Keratinocyte (primary cell): ENCODE measurements around the gene RET. TPM values are rescaled to one million over a fixed set of nuclear protein-coding genes. Genes with fewer than 3 reads are reported as not detected.

Experiments
- DNase-seq: peaks from one replicate; pipeline ENCODE4 v3.0.0-alpha.2; 2011; ENCODE audit warnings: low read depth, missing footprints, low spot score
- FAIRE-seq: peaks from 2 replicates; lab custom pipeline; 2011; peaks lifted over from hg19 to GRCh38; lab: Jason Lieb, UNC
- H2AFZ ChIP-seq: 2 replicates; pipeline ENCODE4 v1.6.0; 2012; ENCODE audit warnings: low read length, control low read depth, inconsistent platforms; ENCODE audit not compliant: control insufficient read depth
- H3K27ac ChIP-seq: 2 replicates; pipeline ENCODE4 v1.5.1; 2011; ENCODE audit warnings: low read length; ENCODE audit not compliant: control insufficient read depth, insufficient read depth
- H3K27me3 ChIP-seq: 3 replicates; pipeline ENCODE4 v1.6.0; 2011; ENCODE audit warnings: low read length; ENCODE audit not compliant: control insufficient read depth, insufficient read depth; ENCODE audit errors: extremely low read depth
- H3K36me3 ChIP-seq, 2 experiments: 2 replicates in 1 of 2; 3 replicates in 1 of 2; pipeline ENCODE4 v1.5.1; 2011; ENCODE audit warnings: low read length in 2 of 2, mild to moderate bottlenecking in 1 of 2; ENCODE audit not compliant: control insufficient read depth in 2 of 2, insufficient read depth in 2 of 2; ENCODE audit errors: extremely low read depth in 1 of 2
- H3K4me1 ChIP-seq: 3 replicates; pipeline ENCODE4 v1.5.1; 2011; ENCODE audit warnings: low read length; ENCODE audit not compliant: control insufficient read depth, insufficient read depth; ENCODE audit errors: extremely low read depth
- H3K4me2 ChIP-seq: 3 replicates; pipeline ENCODE4 v1.6.0; 2011; ENCODE audit warnings: low read depth, low read length; ENCODE audit not compliant: control insufficient read depth, insufficient read depth; ENCODE audit errors: extremely low read depth
- H3K4me3 ChIP-seq, 3 experiments: fragments of 200-600 bp in 1 of 3; sonication (generic) in 1 of 3; 2 replicates in 2 of 3; 3 replicates in 1 of 3; pipeline ENCODE4 v1.5.1; 2011 to 2016; ENCODE audit warnings: low read length in 3 of 3, mild to moderate bottlenecking in 3 of 3, control low read depth in 2 of 3, inconsistent platforms in 1 of 3, low read depth in 1 of 3, mixed read lengths in 1 of 3, mixed run types in 1 of 3, moderate library complexity in 1 of 3; ENCODE audit not compliant: control insufficient read depth in 2 of 3, insufficient read depth in 2 of 3; ENCODE audit errors: extremely low read depth in 1 of 3
- H3K79me2 ChIP-seq: 2 replicates; pipeline ENCODE4 v1.6.0; 2012; ENCODE audit warnings: low read length; ENCODE audit not compliant: control insufficient read depth, insufficient read depth
- H3K9ac ChIP-seq: 3 replicates; pipeline ENCODE4 v1.6.0; 2011; ENCODE audit warnings: low read length; ENCODE audit not compliant: control insufficient read depth, insufficient read depth; ENCODE audit errors: extremely low read depth
- H3K9me1 ChIP-seq: 3 replicates; pipeline ENCODE4 v1.6.0; 2011; ENCODE audit warnings: low read length; ENCODE audit not compliant: control insufficient read depth, insufficient read depth; ENCODE audit errors: extremely low read depth
- H3K9me3 ChIP-seq: 2 replicates; pipeline ENCODE4 v1.5.1; 2012; ENCODE audit warnings: low read depth, low read length; ENCODE audit not compliant: control insufficient read depth
- H4K20me1 ChIP-seq: 3 replicates; pipeline ENCODE4 v1.6.0; 2011; ENCODE audit warnings: low read length; ENCODE audit not compliant: control insufficient read depth, insufficient read depth; ENCODE audit errors: extremely low read depth
- CTCF ChIP-seq, 3 experiments: IDR thresholded peaks in 1 of 3; conservative IDR thresholded peaks in 1 of 3; optimal IDR thresholded peaks in 1 of 3; 2 replicates in 2 of 3; 3 replicates in 1 of 3; pipeline versions ENCODE3 to v1.5.1; 2011; ENCODE audit warnings: low read length in 3 of 3, mild to moderate bottlenecking in 3 of 3, moderate library complexity in 2 of 3, control low read depth in 1 of 3, inconsistent platforms in 1 of 3; ENCODE audit not compliant: insufficient read depth in 2 of 3; ENCODE audit errors: extremely low read depth in 1 of 3
- EZH2 ChIP-seq: IDR thresholded peaks from one replicate; pipeline ENCODE4 v1.6.1; 2012; ENCODE audit warnings: inconsistent platforms, mild to moderate bottlenecking, low read length, moderate library complexity
- dilution Hi-C: fragments of 300-500 bp; cut with MboI; formaldehyde crosslinking; loops from one replicate; pipeline ENCODE4 v1.7.0; 2020; ENCODE audit warnings: low sequenced_read_pairs; ENCODE audit not compliant: extremely low pct_ligation_motif_present
- polyA plus RNA-seq, 5 experiments: library from polyadenylated mRNA; depleted of rRNA in 3 of 5; stranded (reverse) in 3 of 5; stranded (forward) in 1 of 5; unstranded in 1 of 5; fragments of >200 nt; gene quantifications; 1 replicate in 1 of 5; 2 replicates in 3 of 5; 3 replicates in 1 of 5; pipeline versions ENCODE4 v1.2.1 to v1.2.3, GENCODE V29; 2011 to 2012; ENCODE audit warnings: missing spikeins in 2 of 5, low read depth in 1 of 5, low replicate concordance in 1 of 5

RET gene
- polyA plus RNA-seq, 1 donor (not counting 4 experiments of a cell fraction or from before 2014, with no cell fraction given) = 0.21 TPM

GRCh38 chr10:43069579-43069978 is 7.3 kb upstream of the RET start:
- H3K27me3 ChIP-seq = peaks cover 3% of the 10 kb centered on the region
- no peak for DNase-seq
- FAIRE-seq = no peak
- no peaks in the 10 kb centered on the region for H3K9me3 ChIP-seq
- H3K27ac ChIP-seq = no peak overlapping the region
- dilution Hi-C loops = no loop called here
- H3K4me2 ChIP-seq = no peak overlapping the region
- H2AFZ ChIP-seq = no peak overlapping the region
- H3K4me1 ChIP-seq = no peaks in the 10 kb centered on the region
- H3K9me1 ChIP-seq = no peaks in the 10 kb centered on the region
- no peak overlapping the region for H3K9ac ChIP-seq
- no peak for TF ChIP-seq CTCF (optimal IDR thresholded peaks at IDR 0.05 in 1 of 3, IDR thresholded peaks at IDR 0.05 in 1 of 3, conservative IDR thresholded peaks at IDR 0.05 in 1 of 3; ENCODE audit: extremely low read depth in 1 of 3, insufficient read depth in 2 of 3, low read length in 3 of 3)
- TF ChIP-seq EZH2 = no peak
- H3K4me3 ChIP-seq = no peak overlapping the region
- no peaks in the 10 kb centered on the region for H4K20me1 ChIP-seq
- H3K79me2 ChIP-seq = no peaks in the 10 kb centered on the region
- no peaks in the 10 kb centered on the region for H3K36me3 ChIP-seq

GRCh38 chr10:43070121-43071085 is 6.5 kb upstream of the RET start:
- Histone ChIP-seq H4K20me1 (no peaks in the 10 kb centered on the region), H3K27ac (no peak overlapping the region), H3K9me3 (no peaks in the 10 kb centered on the region), H3K9me1 (no peaks in the 10 kb centered on the region), H3K4me2 (no peak overlapping the region), H3K4me3 (no peak overlapping the region), H3K9ac (no peak overlapping the region), H3K79me2 (no peaks in the 10 kb centered on the region), H2AFZ (no peak overlapping the region), H3K27me3 (peaks cover 3% of the 10 kb centered on the region), H3K4me1 (no peaks in the 10 kb centered on the region), H3K36me3 (no peaks in the 10 kb centered on the region)
- DNase-seq (no peak), FAIRE-seq (no peak)
- dilution Hi-C loops = no loop called here
- TF ChIP-seq EZH2 (no peak), CTCF (optimal IDR thresholded peaks at IDR 0.05 in 1 of 3, IDR thresholded peaks at IDR 0.05 in 1 of 3, conservative IDR thresholded peaks at IDR 0.05 in 1 of 3; ENCODE audit: extremely low read depth in 1 of 3, insufficient read depth in 2 of 3, low read length in 3 of 3) (no peak)
